Body of pancreas (tissue), 4 donors: ENCODE measurements around the gene SCYGR2. TPM values are rescaled to one million over a fixed set of nuclear protein-coding genes. Genes with fewer than 3 reads are reported as not detected.

Experiments used
- ATAC-seq: fragments of 150-250 bp; one replicate; pipeline ENCODE4 v1.9.1; 2016
- DNase-seq, 4 donors: peaks; one replicate each; pipeline ENCODE4 v3.0.0-alpha.2; 2019
- H3K27ac ChIP-seq, 4 donors: fragments of 200-600 bp; sonication (generic); 1 replicate in 3 of 4; 2 replicates in 1 of 4; pipeline versions ENCODE4 v1.5.1 to v1.6.1; 2016 to 2019; ENCODE audit warnings: mild to moderate bottlenecking in 1 of 4, mixed read lengths in 1 of 4, moderate library complexity in 1 of 4
- H3K27me3 ChIP-seq, 2 donors: fragments of 200-600 bp; sonication (generic); one replicate each; pipeline ENCODE4 v1.6.0; 2016; ENCODE audit warnings: mild to moderate bottlenecking in 1 of 2
- H3K36me3 ChIP-seq, 2 donors: fragments of 200-600 bp; sonication (generic); replicated peaks in 1 of 2; 2 replicates each; pipeline ENCODE4 v1.5.1; 2016; ENCODE audit warnings: low read depth in 2 of 2; ENCODE audit not compliant: insufficient read depth in 1 of 2
- H3K4me1 ChIP-seq: fragments of 200-600 bp; sonication (generic); one replicate; pipeline ENCODE4 v1.6.0; 2016
- H3K4me3 ChIP-seq, 2 donors: fragments of 200-600 bp; sonication (generic); 1 replicate in 1 of 2; 2 replicates in 1 of 2; pipeline ENCODE4 v1.5.1; 2016 to 2019
- H3K9me3 ChIP-seq, 3 donors: fragments of 200-600 bp; sonication (generic); 1 replicate in 2 of 3; 2 replicates in 1 of 3; pipeline ENCODE4 v1.5.1; 2016
- CTCF ChIP-seq, 7 experiments: fragments of 450-650 bp in 4 of 7; fragments of 200-600 bp in 3 of 7; sonication (generic) in 3 of 7; IDR thresholded peaks; one replicate each; pipeline ENCODE4 v1.5.1; 2016 to 2019; ENCODE audit warnings: antibody characterized with exemption in 7 of 7
- POLR2A ChIP-seq, 3 donors: fragments of 450-650 bp; IDR thresholded peaks; one replicate each; pipeline ENCODE4 v1.6.1; 2016; ENCODE audit warnings: antibody characterized with exemption in 3 of 3, mild to moderate bottlenecking in 2 of 3
- WGBS, 2 donors: methylation state at CpG; one replicate each; pipeline ENCODE4 v1.1.5; 2017; 5-methylcytosine and 5-hydroxymethylcytosine counted together
- intact Hi-C: fragments of 100-400 bp; cut with DNase I; formaldehyde crosslinking; loops from one replicate; pipeline ENCODE4 v1.15.1; 2023
- total RNA-seq, 2 donors: library from RNA; depleted of rRNA; stranded (reverse); fragments of >200 nt; gene quantifications; one replicate each; pipeline ENCODE4 v1.1.0, GENCODE V29; 2016

The SCYGR2 gene
- total RNA-seq, 2 donors from 2014 or later: not detected

GRCh38 chr2:227608561-227609338, 10.1 kb downstream of the SCYGR2 start:
- ATAC-seq: no peak
- intact Hi-C loops: no loop called here

GRCh38 chr2:227610123-227610522, 11.4 kb downstream of the SCYGR2 start:
- Histone ChIP-seq H3K36me3 (no peaks in the 10 kb centered on the region), H3K27me3 (no peaks in the 10 kb centered on the region), H3K9me3 (no peaks in the 10 kb centered on the region), H3K4me1 (no peaks in the 10 kb centered on the region), H3K27ac (no peak overlapping the region), H3K4me3 (no peak overlapping the region)
- DNase-seq (no peak), ATAC-seq (no peak)
- TF ChIP-seq CTCF (IDR thresholded peaks at IDR 0.05) (no peak), POLR2A (IDR thresholded peaks at IDR 0.05) (no peak)
- 76% methylated on average over 2 of the region's 2 CpGs for WGBS, 2 donors
- intact Hi-C loops: no loop called here

More at GRCh38 chr2:227608561-227609338, 10.1 kb downstream of the SCYGR2 start:
- no peaks in the 10 kb centered on the region for H3K27me3 ChIP-seq
- 56 to 69% methylated on average over 10 to 16 of the region's 16 CpGs for WGBS, 2 donors
- no peaks in the 10 kb centered on the region for H3K36me3 ChIP-seq
- H3K27ac ChIP-seq: no peak overlapping the region
- TF ChIP-seq POLR2A (IDR thresholded peaks at IDR 0.05): no peak
- TF ChIP-seq CTCF (IDR thresholded peaks at IDR 0.05): no peak
- H3K4me1 ChIP-seq: no peaks in the 10 kb centered on the region
- H3K4me3 ChIP-seq: no peak overlapping the region
- no peaks in the 10 kb centered on the region for H3K9me3 ChIP-seq
- DNase-seq: peak in 1 of 4 donors; percentile 41

GRCh38 chr2:227612546-227613271, 14.0 kb downstream of the SCYGR2 start:
- ATAC-seq (no peak), DNase-seq (no peak)
- no peak overlapping the region for H3K4me3 ChIP-seq
- intact Hi-C loops: no loop called here
- TF ChIP-seq POLR2A (IDR thresholded peaks at IDR 0.05): no peak
- TF ChIP-seq CTCF (IDR thresholded peaks at IDR 0.05): no peak
- WGBS, 2 donors: 54 to 66% methylated on average over 11 of the region's 11 CpGs
- no peaks in the 10 kb centered on the region for H3K4me1 ChIP-seq
- H3K36me3 ChIP-seq: no peaks in the 10 kb centered on the region
- no peak overlapping the region for H3K27ac ChIP-seq
- no peaks in the 10 kb centered on the region for H3K27me3 ChIP-seq
- H3K9me3 ChIP-seq: no peaks in the 10 kb centered on the region

GRCh38 chr2:227613272-227613660, 14.6 kb downstream of the SCYGR2 start:
- no peaks in the 10 kb centered on the region for H3K36me3 ChIP-seq
- WGBS, 2 donors: 62 to 77% methylated on average over 4 of the region's 4 CpGs
- ATAC-seq (no peak), DNase-seq (no peak)
- intact Hi-C loops: no loop called here
- no peak for TF ChIP-seq POLR2A (IDR thresholded peaks at IDR 0.05)
- TF ChIP-seq CTCF (IDR thresholded peaks at IDR 0.05): no peak
- no peak overlapping the region for H3K27ac ChIP-seq
- no peak overlapping the region for H3K4me3 ChIP-seq
- no peaks in the 10 kb centered on the region for H3K9me3 ChIP-seq
- H3K4me1 ChIP-seq: no peaks in the 10 kb centered on the region
- no peaks in the 10 kb centered on the region for H3K27me3 ChIP-seq
